Measurements from ENCODE around the gene CCSER2. TPM values are rescaled to one million over a fixed set of nuclear protein-coding genes. Genes with fewer than 3 reads are reported as not detected.
A peak's percentile ranks its signal among the peaks of the same experiment; 100 is the strongest.

CCSER2 gene
- total RNA-seq, 1 donor from 2014 or later, result 90.1 TPM

DNA sequence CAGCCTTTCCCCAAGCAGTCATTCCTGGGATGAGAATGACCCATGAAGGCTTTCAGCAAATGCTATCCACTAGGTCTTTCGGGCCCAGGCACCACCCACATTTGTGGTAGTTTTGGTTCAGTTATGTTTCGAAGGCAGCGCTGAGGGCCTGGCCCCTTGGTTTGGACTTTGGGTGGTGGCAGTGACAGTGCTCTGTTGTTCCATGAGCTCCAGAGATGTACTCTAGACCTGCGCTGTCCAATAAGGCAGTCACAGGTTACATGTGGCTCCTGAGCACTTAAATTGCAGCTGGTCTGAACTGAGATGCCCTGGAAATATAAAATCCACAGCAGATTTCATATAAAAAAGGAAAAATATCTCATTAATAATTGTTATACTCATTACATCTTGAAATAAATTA, 209.6 kb downstream of the CCSER2 start:
- no peak for FAIRE-seq
- no peak for DNase-seq (ENCODE audit: low spot score in 2 of 2)

DNA sequence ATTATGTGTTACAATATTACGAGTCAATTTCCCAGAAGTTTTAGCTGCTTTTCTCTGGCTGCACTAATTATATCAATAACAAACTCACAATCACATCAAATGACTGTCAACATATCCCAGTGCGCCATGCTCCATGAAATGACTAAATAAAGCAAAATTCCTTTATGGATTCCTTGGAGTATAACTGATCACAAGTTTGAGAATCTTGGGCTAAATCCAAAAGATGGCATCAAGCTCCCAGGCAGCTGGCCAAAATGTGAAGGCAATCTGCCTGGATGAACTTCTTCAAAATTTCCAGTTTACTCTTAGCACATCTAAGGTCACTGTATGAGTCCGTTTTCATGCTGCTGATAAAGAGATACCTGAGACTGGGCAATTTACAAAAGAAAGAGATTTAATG, 210.8 kb downstream of the CCSER2 start:
- no peak for DNase-seq (ENCODE audit: low spot score in 2 of 2)
- no peak for FAIRE-seq

GRCh38 chr10:84540022-84540616, 211.7 kb downstream of the CCSER2 start:
- no peak for DNase-seq (ENCODE audit: low spot score in 2 of 2)
- FAIRE-seq, result no peak

DNA sequence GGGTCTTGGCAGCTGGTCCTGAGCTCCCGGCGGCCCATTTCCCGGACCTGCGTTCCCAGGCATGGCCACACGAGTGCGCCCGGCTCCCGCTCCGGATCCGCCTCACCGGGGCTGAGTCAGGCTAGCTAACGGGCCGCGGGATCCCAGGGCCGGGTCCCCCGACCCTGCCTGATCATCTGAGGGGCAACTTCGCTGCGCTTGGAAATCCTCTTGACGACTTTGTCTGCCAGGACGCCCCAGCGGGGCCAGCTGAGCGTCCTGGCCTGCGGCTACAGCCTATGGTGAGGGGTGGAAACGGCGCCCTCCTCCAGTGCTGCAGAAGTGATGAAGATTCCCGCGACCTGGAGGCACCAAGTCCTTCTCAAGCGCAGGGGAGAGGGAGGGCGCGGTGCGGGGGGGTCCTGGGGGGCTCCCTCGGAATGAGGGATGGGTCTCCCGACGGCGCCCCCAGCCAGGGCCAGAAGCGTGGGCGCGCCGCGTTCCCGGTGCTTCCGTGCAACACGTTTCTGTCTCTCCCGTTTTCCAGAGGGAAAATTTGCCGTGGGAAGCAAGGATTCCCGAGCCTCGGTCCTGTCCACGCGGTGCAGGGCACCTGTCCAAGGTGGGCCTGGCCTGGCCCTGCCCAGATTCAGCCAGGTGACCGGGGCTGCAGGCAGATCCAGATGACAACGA, 212.4 kb downstream of the CCSER2 start:
- FAIRE-seq, result no peak

DNA sequence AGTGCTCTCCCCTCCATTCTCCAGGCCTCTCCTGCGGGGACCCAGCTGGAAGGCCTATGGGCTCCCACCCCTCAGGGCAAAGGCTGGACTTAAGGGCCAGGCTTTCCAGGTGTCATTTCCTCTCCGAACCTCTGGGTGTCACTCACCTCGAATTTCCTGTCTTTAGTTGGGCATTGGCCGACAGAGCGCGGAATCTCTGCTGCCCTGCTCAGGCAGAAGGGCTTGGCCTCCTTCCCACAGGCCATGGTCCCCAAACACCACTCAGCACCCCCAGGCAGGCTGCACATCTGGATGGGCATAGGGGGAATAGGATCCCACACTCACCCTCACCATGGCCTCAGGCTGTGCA, 212.9 kb downstream of the CCSER2 start:
- no peak for FAIRE-seq
- no peak for DNase-seq (ENCODE audit: low spot score in 2 of 2)

More for the DNA sequence above, 212.4 kb downstream of the CCSER2 start:
- peak in 1 of 2 donors; percentile 71 for DNase-seq (ENCODE audit: low spot score in 2 of 2)

DNA sequence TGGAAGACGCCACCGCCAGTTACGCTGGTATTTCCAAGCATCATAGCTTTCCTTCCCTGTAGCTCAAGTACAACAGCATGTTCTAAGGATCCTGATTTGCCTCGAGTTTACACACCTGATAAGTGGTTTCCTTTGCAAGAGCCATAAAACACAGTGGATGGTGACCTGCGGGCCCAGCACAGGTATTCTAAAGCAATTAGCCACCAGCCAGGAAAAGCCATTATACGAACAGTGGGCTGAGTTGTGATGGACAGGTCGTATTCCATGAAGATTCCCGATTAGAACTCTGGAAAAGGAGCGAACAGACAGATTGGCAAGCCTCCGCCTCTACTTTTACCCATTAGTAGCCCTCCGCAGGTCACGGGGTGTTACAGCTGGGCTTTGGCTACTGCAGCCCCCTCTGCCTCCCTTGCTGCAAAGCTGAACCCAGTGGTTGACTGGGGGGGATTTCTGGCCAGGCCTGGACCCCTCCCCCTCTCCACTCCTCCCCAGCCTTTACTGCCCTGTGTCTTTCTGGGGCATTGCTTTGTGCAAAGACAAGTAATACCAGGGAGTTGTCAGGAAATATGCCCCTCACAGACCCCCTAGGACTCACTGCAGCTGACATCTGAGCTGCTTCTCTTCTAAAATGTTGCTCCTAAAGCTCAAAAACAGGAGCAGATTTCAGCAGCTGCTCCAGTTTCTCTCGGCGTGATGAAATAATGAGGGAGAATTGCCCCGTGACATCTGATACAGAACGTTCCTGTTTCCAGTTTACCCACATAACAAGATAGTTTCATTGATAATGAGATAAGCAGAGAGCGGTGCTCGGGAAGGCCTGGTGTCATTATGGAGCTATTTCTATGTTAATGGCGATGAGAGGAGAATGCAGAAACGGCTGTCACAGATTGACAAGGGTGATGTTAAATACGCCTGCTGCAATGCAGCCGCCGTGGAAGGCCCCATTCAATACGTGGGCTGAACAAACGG, 214.4 kb downstream of the CCSER2 start:
- DNase-seq (ENCODE audit: low spot score in 2 of 2), result no peak
- no peak for FAIRE-seq

GRCh38 chr10:84543948-84544347, 215.6 kb downstream of the CCSER2 start:
- FAIRE-seq (no peak), DNase-seq (ENCODE audit: low spot score in 2 of 2) (no peak)

- no peak for FAIRE-seq
- DNase-seq (ENCODE audit: low spot score in 2 of 2), result no peak
Measured at GRCh38 chr10:84545651-84546050, 217.3 kb downstream of the CCSER2 start.

GRCh38 chr10:84546609-84547008, 218.2 kb downstream of the CCSER2 start:
- DNase-seq (ENCODE audit: low spot score in 2 of 2), result no peak
- no peak for FAIRE-seq

DNA sequence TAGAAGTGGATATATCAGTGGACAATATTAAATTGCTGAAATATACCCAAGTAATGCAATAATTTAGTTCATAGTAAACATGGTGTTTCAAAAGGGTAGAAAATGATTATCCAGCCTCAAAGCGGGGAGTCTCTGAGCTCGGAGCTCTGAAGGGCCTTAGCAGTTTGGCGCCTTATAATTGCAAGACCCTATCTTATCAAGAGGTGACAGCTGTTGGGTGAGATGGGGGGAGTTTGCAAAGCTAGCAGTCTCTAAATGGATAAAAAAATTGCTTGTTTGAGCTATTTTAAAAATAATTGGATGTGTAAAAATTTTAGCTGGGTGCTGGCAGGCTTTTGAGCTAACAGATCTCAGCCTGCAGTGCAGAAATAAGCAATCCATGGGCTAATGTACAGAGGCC, 219.2 kb downstream of the CCSER2 start:
- DNase-seq (ENCODE audit: low spot score in 2 of 2) (no peak), FAIRE-seq (no peak)

DNA sequence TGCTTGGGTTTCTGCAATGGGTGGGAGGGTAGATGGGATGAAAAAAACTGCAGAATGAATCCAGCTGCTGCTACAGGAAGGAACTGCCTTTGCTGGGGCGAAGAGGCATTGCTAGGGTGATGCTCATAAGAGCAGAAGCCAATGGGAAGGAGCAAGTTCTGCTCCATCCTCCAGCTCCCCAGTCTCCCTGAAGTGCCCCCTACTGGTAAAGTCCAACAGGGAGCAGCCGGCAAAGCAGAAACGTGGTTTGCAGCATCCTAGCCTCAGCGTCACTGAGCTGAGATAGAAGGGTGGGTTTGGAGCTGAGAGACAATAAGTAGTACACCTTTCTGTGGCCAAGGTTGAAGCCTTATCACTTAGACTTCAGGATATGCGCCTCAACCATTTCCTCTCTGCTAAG, 220.5 kb downstream of the CCSER2 start:
- DNase-seq (ENCODE audit: low spot score in 2 of 2), result no peak

GRCh38 chr10:84549368-84550165, 221.2 kb downstream of the CCSER2 start:
- DNase-seq (ENCODE audit: low spot score in 2 of 2) (no peak), FAIRE-seq (no peak)

More for the DNA sequence above, 220.5 kb downstream of the CCSER2 start:
- FAIRE-seq, result no peak

DNA sequence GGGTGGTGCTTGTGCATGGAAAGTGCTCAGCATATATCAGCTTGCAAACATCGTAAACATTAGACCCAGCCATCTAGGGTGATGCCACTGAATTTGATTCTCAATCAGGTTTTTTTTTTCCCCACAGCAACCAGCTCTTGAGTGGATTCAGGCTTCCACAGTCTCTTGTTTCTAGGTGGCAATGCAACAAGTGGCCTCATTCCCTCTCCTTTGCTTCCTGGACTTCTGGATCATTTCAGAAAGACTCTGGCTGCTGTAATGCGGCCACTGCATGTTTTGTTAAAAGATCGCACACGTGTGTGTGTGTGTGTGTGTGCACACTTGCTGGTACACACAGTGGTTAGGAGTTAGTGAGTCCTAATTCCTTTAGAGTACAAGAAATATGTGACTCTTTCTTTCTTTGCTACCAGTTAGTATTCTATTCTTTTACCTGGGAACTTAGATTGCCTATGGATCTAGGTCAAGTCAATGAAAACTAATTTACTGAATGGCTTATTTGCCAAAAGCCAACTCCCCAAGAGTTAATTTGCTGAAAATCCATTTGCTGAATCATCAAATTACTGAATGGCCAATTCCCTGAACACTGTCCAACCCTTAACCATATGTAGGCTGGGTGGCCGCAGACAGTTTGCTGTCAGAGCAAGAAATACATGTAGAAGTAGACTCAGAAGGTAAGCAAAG, 222.5 kb downstream of the CCSER2 start:
- FAIRE-seq, result no peak

DNA sequence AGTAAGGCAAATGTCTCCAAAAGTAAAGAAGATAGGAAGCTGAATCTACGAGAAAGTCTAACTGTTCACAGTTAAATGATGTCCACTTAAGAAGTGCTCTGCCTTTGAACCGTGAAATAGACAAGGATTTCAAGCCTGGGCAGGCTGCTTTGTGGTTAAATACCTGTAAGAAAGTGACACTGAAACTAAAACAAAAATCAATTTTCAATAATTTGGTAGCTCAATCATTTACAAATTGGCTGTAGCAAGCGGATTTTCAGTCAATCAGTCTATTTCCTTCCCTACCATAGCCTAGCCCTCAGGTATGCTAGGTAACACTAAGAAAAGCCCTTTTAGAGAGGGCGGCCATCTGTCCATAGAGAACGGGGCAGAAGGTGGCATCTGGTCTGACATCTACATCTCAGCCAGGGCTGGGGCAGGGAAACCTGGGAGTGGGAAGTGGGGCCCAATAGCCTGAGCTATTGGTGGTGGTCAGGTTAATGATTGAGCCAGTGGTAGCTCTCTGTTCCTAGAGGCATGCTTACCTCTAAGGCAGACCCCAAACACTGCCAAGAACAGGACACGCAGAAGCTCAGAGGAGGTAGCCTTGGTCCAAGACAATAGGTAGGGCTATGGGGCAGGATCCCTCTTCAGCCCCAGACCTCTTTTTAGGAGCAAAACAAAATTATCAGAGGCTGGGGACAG, 223.2 kb downstream of the CCSER2 start:
- no peak for DNase-seq (ENCODE audit: low spot score in 2 of 2)
- no peak for FAIRE-seq

More for the DNA sequence above, 222.5 kb downstream of the CCSER2 start:
- no peak for DNase-seq (ENCODE audit: low spot score in 2 of 2)

DNA sequence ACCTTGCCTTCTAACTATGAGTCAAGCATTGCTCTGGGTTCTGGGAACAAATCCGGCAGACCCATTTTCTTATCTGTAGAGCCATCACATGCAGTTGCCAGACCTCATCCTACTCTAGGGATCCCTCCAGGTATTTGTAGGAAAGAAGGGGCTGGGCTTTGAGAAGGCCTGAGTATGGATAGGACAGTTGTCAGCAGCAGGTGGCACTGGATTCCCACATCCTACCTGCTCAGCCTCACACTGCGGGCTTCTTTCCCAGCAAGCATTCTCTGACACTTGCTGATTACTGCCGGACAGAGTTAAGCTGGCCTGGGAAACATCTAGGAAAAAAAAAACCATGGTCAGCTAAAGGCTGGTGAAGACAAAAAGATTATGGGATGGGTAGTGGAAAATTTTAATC, 224.1 kb downstream of the CCSER2 start:
- FAIRE-seq, result no peak
- DNase-seq (ENCODE audit: low spot score in 2 of 2), result no peak

GRCh38 chr10:84562592-84562991, 234.2 kb downstream of the CCSER2 start:
- FAIRE-seq, result no peak
- no peak for DNase-seq (ENCODE audit: low spot score in 2 of 2)

DNA sequence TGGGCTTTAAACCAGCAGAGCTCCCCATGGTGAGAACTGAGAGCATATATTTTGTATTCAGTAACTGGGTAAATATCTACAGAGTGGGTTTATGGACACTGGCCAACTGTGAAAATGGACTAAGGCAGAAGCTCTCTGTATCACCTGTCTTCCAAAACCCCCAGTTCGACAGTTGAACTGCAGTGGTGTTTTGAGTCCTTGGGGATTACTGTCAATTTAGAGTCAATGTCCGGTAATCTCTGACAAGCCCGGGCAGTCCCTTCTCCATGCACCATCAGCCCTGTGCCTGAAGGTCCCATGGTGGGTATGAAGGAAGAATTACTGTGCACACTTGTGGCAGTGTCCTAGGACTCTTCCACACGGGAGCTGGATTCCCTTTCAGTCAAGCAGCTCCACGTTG, 235.0 kb downstream of the CCSER2 start:
- FAIRE-seq, result no peak
- no peak for DNase-seq (ENCODE audit: low spot score in 2 of 2)

- FAIRE-seq (no peak), DNase-seq (ENCODE audit: low spot score in 2 of 2) (no peak)
Measured at GRCh38 chr10:84563868-84564267, 235.5 kb downstream of the CCSER2 start.

DNA sequence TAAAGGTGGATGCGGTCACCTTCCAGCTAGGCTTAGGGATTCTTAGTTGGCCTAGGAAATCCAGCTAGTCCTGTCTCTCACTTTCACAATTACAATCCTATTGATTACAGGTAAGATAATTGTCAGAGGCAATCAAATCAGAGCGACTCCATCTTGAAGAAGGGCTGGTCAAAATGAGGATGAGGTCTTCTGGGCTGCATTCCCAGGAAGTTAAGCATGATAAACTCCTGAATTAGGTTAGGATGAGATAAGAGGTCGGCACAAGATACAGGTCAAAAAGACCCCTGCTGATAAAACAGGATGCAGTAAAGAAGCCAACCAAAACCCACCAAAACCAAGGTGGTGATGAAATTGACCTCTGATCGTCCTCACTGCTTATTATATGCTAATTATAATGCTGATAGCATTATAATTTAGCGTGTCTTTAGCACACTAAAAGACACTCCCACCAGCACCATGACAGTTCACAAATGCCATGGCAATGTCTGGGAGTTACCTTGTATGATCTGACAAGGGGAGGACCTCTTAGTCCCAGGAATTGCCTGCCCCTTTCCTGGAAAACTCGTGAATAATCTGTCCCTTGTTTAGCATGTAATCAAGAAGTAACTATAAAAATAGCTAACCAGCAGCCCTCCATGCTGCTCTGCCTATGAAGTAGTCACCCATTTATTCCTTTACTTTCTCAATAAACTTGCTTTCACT, 237.6 kb downstream of the CCSER2 start:
- no peak for DNase-seq (ENCODE audit: low spot score in 2 of 2)
- no peak for FAIRE-seq

Measured in frontal cortex (tissue), 4 donors.